ENCODE data around the gene TMEM45B. TPM values are rescaled to one million over a fixed set of nuclear protein-coding genes. Genes with fewer than 3 reads are reported as not detected.

The TMEM45B gene
- total and polyA plus RNA-seq, 2 of the 13 experiments (the other 11 are each of a cell fraction or from before 2014, with no cell fraction given) = 29.1 to 181 TPM

- no peak for TF ChIP-seq NBN (conservative IDR thresholded peaks at IDR 0.05)
- TF ChIP-seq ZBTB33 (CRISPR knock-in tag; IDR thresholded peaks at IDR 0.05) = 0 out of 2 replicates have a peak, but pooled peaks have one; percentile 17
Measured at GRCh38 chr11:129856036-129856435, 40.4 kb downstream of the TMEM45B start (continued).

DNA sequence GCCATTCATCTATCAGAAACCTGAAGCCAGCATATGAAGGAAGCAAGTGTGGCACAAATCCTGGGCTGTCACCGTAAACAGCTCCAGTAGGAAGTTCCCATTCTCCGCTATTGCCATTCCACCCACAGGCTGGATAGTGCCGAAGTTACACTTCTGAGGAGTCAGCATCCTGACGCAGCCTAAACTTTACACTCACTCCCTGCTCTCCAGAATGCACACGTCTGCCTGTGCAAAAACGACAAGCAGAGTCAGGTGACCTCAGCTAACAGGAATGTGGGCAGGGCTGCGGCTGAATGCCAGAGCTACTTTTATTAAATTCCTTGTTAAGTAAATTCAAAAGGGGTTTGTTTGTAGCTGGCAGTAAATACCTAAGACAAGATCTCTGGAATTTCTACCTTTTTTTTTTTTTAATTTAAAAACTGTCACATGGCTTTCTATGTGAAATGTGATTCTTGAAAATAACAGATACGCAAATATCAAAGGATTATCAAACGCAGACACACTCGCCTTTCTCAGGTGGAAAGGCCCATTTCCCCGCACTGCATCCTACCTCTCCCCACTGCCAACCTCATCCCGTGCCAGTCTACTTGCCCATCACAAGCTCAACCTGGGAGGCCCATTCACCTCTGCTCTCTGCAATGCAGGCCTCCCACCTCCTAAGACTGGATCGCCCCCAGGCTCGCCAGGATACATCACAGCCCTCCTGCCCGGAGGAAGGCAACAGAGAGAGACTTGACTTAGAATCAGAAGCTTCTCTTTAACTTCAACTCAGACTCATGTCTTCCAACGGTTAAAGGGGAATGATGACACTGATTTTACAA lies 46.3 kb downstream of the TMEM45B start:
- H3K9ac ChIP-seq (ENCODE audit: insufficient read depth, low read depth, low read length) = peak overlapping the region; percentile 41; the same call in 1 of the 2 replicates
- H3K36me3 ChIP-seq (replicated peaks in 1 of 2; ENCODE audit: control insufficient read depth in 1 of 2, insufficient read depth in 2 of 2, low read length in 2 of 2) = peaks cover 23 to 44% of the 10 kb centered on the region in 2 experiments
- FAIRE-seq (peak; percentile 28), DNase-seq (ENCODE audit: low spot score) (peak; percentile 93), ATAC-seq (peak; percentile 90)
- H2AFZ ChIP-seq (ENCODE audit: low read length) = no peak overlapping the region
- H3K27ac ChIP-seq (ENCODE audit: extremely low read length, insufficient read depth, low read length) = peak overlapping the region; percentile 63
- H3K79me2 ChIP-seq (ENCODE audit: insufficient read depth, low read length) = no peaks in the 10 kb centered on the region
- intact Hi-C loops (cut with micrococcal nuclease; ENCODE audit: unreplicated experiment) (loop anchor here (5.0 kb wide), 1 partner anchor 40 kb away; no protein-coding TSS in a partner anchor), in situ Hi-C loops (cut with HindIII; ENCODE audit: extremely low pct_ligation_motif_present, low pct_unique_long_range_greater_than_20kb) (no loop called here)
- no peaks in the 10 kb centered on the region for H3K9me3 ChIP-seq (ENCODE audit: low read length)
- no peaks in the 10 kb centered on the region for H4K20me1 ChIP-seq (ENCODE audit: insufficient read depth, low read length)
- no peak overlapping the region for H3K4me3 ChIP-seq (replicated peaks in 1 of 3; ENCODE audit: insufficient read depth in 1 of 3, low read depth in 2 of 3, low read length in 3 of 3)
- H3K27me3 ChIP-seq (ENCODE audit: control insufficient read depth in 1 of 2, insufficient read depth in 2 of 2, low read length in 2 of 2) = no peaks in the 10 kb centered on the region
- BruUV-seq (replicated peaks) = no TSS peak
- 58% methylated on average over 16 of the region's 16 CpGs for WGBS (ENCODE audit: low lambda C conversion rate)
- ChIA-PET POLR2A (interaction anchor here (1.2 to 2.4 kb wide), 4 partner anchors 8 to 47 kb away, joined by 3 to 10 read pairs (median 6); partner anchors contain the start of gene TMEM45B), CTCF (ENCODE audit: low intra/inter-chr PET ratio, low total read pairs) (no interaction called here)
- peak overlapping the region; percentile 40 for H3K4me2 ChIP-seq (ENCODE audit: low read depth, low read length)
- H3K4me1 ChIP-seq (ENCODE audit: insufficient read depth, low read length) = peaks cover 36% of the 10 kb centered on the region
- TF ChIP-seq ZFP36L1 (CRISPR knock-in tag; IDR thresholded peaks at IDR 0.05) (peak; percentile 48; the same call in 1 of the 2 replicates), HNRNPUL1 (IDR thresholded peaks at IDR 0.05; ENCODE audit: low read depth, low read length) (no peak), ZNF292 (CRISPR knock-in tag; IDR thresholded peaks at IDR 0.05; ENCODE audit: borderline replicate concordance, low read depth) (0 out of 2 replicates have a peak, but pooled peaks have one; percentile 11), SRF (IDR thresholded peaks at IDR 0.05; ENCODE audit: low read depth, low read length) (no peak), SRSF4 (IDR thresholded peaks at IDR 0.05; ENCODE audit: low read depth, low read length, poor library complexity, severe bottlenecking) (no peak), ZNF557 (CRISPR knock-in tag; IDR thresholded peaks at IDR 0.05) (no peak), ARNT2 (CRISPR knock-in tag; IDR thresholded peaks at IDR 0.05; ENCODE audit: low read depth) (peak; percentile 21; the same call in 1 of the 2 replicates), POLR2A (IDR thresholded peaks at IDR 0.05; ENCODE audit: insufficient read depth in 1 of 2, low read depth in 2 of 2, low read length in 2 of 2) (peak in 1 of 2 experiments; percentile 34; a peak in 1 of 4 replicates), ZNF777 (CRISPR knock-in tag; IDR thresholded peaks at IDR 0.05) (no peak), PPARG (CRISPR knock-in tag; conservative IDR thresholded peaks at IDR 0.05) (no peak; the same call in 1 of the 2 replicates), AGO1 (IDR thresholded peaks at IDR 0.05; ENCODE audit: low read depth, low read length, poor library complexity, severe bottlenecking) (no peak), MAFK (conservative IDR thresholded peaks at IDR 0.05 in 1 of 2, IDR thresholded peaks at IDR 0.05 in 1 of 2; ENCODE audit: low read length in 2 of 2) (peak; percentile 79 to 83), CHD4 (IDR thresholded peaks at IDR 0.05; ENCODE audit: borderline replicate concordance, low read length) (no peak)
- TF ChIP-seq, protein P1, sequence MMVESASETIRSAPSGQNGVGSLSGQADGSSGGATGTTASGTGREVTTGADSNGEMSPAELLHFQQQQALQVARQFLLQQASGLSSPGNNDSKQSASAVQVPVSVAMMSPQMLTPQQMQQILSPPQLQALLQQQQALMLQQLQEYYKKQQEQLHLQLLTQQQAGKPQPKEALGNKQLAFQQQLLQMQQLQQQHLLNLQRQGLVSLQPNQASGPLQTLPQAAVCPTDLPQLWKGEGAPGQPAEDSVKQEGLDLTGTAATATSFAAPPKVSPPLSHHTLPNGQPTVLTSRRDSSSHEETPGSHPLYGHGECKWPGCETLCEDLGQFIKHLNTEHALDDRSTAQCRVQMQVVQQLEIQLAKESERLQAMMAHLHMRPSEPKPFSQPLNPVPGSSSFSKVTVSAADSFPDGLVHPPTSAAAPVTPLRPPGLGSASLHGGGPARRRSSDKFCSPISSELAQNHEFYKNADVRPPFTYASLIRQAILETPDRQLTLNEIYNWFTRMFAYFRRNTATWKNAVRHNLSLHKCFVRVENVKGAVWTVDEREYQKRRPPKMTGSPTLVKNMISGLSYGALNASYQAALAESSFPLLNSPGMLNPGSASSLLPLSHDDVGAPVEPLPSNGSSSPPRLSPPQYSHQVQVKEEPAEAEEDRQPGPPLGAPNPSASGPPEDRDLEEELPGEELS (CRISPR knock-in tag; IDR thresholded peaks at IDR 0.05) = peak; percentile 50
